Measurements from ENCODE around the gene TBC1D22A.

TBC1D22A gene

GRCh38 chr22:46795140-46795539 lies 32.7 kb downstream of the TBC1D22A start:
- DNase-seq (ENCODE audit: low read depth in 2 of 2), result no peak

- DNase-seq (ENCODE audit: low read depth in 2 of 2), result no peak
Measured at GRCh38 chr22:46795845-46796565, 33.6 kb downstream of the TBC1D22A start.

- DNase-seq (ENCODE audit: low read depth in 2 of 2), result no peak
Measured at GRCh38 chr22:46796566-46797195, 34.2 kb downstream of the TBC1D22A start.

GRCh38 chr22:46797355-46797754 lies 34.9 kb downstream of the TBC1D22A start:
- no peak for DNase-seq (ENCODE audit: low read depth in 2 of 2)

- DNase-seq (ENCODE audit: low read depth in 2 of 2), result no peak
Measured at GRCh38 chr22:46798041-46798365, 35.6 kb downstream of the TBC1D22A start.

DNA sequence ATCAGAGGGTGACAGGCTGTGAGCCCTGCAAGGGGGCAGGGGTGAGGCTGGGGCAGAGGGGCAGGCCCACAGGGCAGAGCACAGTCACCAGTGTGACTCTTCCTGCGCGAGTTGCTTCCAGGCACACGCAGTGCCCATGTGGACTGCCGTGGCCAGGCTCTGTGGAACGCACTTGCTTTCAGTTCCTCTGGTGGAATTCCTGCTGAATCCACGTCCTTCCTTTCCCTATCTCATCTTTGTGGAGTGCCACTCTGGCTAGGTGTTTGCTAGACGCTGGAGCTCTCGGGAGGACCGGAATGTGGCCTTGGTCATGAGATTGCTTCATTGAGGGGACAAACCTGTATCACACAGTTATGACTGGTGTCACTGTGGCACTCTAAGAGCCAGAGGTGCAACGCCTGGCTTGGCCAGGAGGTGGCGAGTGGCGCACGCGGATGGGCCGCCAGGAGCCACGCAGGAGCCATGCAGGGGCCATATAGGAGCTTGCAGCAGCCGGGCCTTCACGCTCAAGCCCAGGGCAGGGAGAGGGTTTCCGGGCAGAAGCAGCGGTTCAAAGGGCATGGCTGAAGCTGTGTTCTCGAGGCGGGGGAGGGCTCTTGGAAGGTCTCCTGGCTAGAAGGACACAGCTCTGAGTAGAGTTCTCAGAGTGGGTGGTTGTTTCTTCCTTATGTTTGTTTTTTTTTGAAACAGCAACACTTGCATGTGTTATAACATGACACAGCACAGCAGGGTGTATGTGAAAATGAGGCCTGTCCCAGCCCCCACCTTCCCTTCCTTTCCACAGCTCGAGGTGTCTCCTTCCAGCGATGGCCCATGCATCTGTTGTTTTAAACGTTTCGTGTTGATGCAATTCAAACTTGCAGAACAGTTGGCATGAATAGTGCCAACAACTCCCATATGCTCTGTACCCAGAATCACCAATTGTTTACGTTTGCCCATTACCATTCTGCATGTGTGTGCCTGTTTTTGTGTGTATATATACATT lies 36.2 kb downstream of the TBC1D22A start:
- peak; percentile 51 to 64 for DNase-seq (ENCODE audit: low read depth in 2 of 2)

DNA sequence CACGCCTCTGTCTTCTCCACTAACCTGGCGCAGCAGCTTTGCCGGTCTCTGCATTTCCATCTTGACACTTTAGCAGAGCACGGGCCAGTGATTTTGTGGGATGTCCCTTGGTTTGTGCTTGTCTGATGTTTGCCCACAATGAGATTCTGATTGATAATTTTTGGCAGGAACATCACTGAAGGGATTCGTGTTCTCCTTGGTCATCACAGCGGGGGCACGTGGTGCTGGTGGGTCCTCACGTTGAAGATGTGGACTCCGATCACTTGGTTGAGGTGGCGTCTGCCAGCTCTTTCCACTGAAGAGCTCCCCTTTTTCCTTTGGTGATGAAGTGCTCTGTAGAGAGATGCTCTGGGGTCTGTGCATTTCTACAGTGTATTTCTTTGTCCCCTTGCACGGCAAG lies 37.2 kb downstream of the TBC1D22A start:
- DNase-seq (ENCODE audit: low read depth in 2 of 2), result no peak

- no peak for DNase-seq (ENCODE audit: low read depth in 2 of 2)
Measured at GRCh38 chr22:46800102-46800857, 37.8 kb downstream of the TBC1D22A start.

DNA sequence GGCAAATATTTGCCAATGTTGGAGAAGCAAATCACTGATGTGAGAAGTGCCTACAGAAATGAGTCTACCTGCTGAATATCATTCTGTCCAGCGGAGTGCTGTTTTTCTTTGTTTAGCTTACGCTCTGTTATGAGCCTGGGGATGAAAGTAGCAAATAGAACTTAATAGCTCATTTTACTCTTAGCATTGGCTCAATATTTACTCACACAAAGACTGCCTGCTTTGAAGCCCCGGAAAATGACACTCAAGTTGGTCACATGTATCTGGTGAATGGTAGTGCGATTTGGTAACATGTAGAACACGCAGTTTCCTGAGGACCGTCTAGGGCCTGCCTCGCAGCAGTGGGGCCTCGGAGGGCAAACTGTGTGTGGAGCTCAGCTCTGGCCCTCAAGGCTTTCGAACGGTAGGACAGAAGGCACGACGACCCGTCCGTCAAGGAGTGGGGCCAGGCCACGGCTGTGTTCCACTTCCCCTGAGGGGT lies 38.9 kb downstream of the TBC1D22A start:
- no peak for DNase-seq (ENCODE audit: low read depth in 2 of 2)

DNA sequence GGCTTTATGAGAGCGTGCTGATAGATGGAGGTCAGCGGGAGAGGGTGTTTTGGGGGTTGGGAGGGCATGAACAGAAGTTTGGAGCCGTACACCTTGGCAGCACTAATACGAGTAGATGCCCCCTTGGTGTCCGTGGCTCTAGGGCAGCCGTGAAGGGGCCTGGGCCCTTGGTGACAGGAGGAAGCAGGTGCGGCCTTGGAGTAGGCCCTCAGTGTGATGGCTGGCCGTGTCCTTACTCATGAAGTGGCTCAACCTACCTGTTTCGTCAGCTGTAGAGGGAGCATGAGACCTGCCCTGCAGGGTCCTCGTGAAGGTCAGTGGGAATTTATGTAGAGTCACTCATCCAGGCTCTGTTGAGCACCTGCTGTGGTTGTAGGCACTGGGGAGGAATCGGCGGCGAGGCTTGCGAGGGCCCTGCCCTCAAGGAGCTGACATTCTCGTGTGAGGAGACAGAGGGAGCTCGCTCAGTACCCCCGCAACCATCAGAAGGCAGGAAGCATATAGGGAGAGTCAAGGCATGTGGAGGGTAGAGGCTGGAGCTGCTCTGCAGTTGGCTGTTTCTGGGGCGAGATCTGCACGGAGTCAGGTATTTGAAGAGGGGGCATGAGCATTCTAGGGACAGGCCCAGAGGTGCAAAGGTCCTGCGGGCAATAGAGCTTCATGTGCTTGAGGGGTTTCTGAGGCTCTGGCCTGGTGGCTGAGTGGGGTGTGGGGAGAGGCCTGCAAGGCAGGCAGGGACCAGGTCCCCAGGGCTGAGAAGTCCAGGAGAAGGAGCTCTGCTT lies 39.6 kb downstream of the TBC1D22A start:
- DNase-seq (ENCODE audit: low read depth in 2 of 2), result no peak

- DNase-seq (ENCODE audit: low read depth in 2 of 2), result no peak
Measured at GRCh38 chr22:46802608-46803027, 40.2 kb downstream of the TBC1D22A start.

GRCh38 chr22:46803031-46803880 lies 40.8 kb downstream of the TBC1D22A start:
- peak; percentile 31 to 49 for DNase-seq (ENCODE audit: low read depth in 2 of 2)

GRCh38 chr22:46803936-46804335 lies 41.5 kb downstream of the TBC1D22A start:
- no peak for DNase-seq (ENCODE audit: low read depth in 2 of 2)

DNA sequence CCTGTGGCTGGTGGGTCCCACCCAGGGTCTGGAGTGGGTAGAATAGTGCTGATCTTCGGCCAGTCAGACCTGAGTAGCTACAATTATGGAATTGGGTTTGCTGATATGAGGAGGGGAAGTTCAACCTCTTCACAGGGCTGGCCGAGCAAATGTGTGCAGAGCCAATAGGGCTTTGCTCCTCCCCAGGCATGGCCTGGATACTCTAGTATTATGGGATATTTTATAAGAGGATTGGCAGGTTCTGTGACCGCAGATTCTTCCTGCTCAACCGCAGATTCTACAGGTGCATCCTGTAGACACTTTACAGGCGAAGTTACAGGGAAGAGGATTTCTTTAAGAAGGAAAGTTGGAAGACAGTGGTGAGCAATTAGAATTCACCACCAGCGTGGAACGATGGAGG lies 44.3 kb downstream of the TBC1D22A start:
- no peak for DNase-seq (ENCODE audit: low read depth in 2 of 2)

- DNase-seq (ENCODE audit: low read depth in 2 of 2), result no peak
Measured at GRCh38 chr22:46807458-46807857, 45.0 kb downstream of the TBC1D22A start.

DNA sequence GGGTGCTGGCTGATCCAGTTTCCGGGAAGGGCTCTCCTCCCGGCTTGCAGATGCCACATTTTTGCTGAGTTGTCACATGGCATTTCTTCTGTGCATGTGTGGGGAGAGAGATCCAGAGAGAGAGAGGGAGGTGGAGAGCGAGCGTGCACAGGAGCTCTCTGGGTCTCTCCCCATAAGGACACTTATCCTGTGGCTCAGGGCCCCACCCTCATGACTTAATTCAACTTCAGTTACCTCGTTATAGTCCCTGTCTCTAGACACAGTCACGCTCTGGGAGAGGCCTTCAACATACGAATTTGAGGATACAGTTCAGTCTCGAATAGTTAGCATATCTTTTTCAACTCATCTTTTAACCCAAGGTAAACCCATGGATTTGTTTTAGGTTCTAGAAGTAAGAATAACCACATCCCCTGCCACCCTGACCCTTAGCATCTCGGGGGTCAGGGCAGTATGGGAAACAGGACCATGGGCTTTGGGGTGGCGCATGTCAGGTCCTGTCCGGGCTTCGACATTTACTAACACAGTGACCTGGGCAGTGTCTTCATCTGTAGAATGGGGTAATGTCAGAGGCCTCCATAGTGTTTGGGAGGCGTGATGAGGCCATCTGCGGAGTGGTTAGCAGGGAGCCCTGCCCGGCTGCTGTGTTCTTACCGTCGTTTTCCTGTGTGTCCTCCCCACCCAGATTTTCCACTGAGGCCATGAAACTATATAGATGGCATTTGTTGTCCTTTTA lies 46.9 kb downstream of the TBC1D22A start:
- DNase-seq (ENCODE audit: low read depth in 2 of 2), result no peak

GRCh38 chr22:46810856-46811786 lies 48.7 kb downstream of the TBC1D22A start:
- no peak for DNase-seq (ENCODE audit: low read depth in 2 of 2)

- DNase-seq (ENCODE audit: low read depth in 2 of 2), result no peak
Measured at GRCh38 chr22:46812034-46812605, 49.7 kb downstream of the TBC1D22A start.

Measured in stimulated activated CD8-positive, alpha-beta memory T cell treated with anti-CD3 and anti-CD28 coated beads, Interleukin-15, amount 100 ng/mL, for 48 hours (primary cell).